OCI-LY1 (cell line): ENCODE results near the gene LRRIQ3.

Experiments used
- H2AFZ ChIP-seq: fragments of 200-600 bp; sonication (generic), shearing (Covaris generic); 2 replicates; pipeline ENCODE4 v1.6.0; 2014; ENCODE audit warnings: antibody characterized with exemption, mild to moderate bottlenecking, low read length
- H3F3A ChIP-seq: fragments of 200-600 bp; sonication (generic), shearing (Covaris generic); 2 replicates; pipeline ENCODE4 v1.6.0; 2014; ENCODE audit warnings: mild to moderate bottlenecking, antibody characterized with exemption, low read length, moderate library complexity; ENCODE audit not compliant: insufficient read depth
- H3K27ac ChIP-seq: fragments of 200-600 bp; sonication (generic); 2 replicates; pipeline ENCODE4 v1.5.1; 2014; ENCODE audit warnings: low read length, mixed run types, mild to moderate bottlenecking, low read depth; ENCODE audit not compliant: poor library complexity, severe bottlenecking
- H3K27me3 ChIP-seq: fragments of 200-600 bp; sonication (generic); 2 replicates; pipeline ENCODE4 v1.6.0; 2014; ENCODE audit warnings: antibody characterized with exemption, mild to moderate bottlenecking, low read length, moderate library complexity; ENCODE audit not compliant: insufficient read depth
- H3K36me3 ChIP-seq: fragments of 200-600 bp; sonication (generic); 2 replicates; pipeline ENCODE4 v1.6.1; 2014; ENCODE audit warnings: mild to moderate bottlenecking, antibody characterized with exemption, low read length, moderate library complexity, mixed read lengths; ENCODE audit not compliant: insufficient read depth
- H3K4me1 ChIP-seq: fragments of 200-600 bp; sonication (generic); 2 replicates; pipeline ENCODE4 v1.5.1; 2014; ENCODE audit warnings: mild to moderate bottlenecking, low read length, moderate library complexity; ENCODE audit not compliant: insufficient read depth, severe bottlenecking
- H3K4me2 ChIP-seq: fragments of 200-600 bp; sonication (generic), shearing (Covaris generic); 2 replicates; pipeline ENCODE4 v1.6.1; 2014; ENCODE audit warnings: low read length
- H3K4me3 ChIP-seq: fragments of 200-600 bp; sonication (generic); 2 replicates; pipeline ENCODE4 v1.5.1; 2014; ENCODE audit warnings: low read length, low read depth, mild to moderate bottlenecking, mixed read lengths; ENCODE audit not compliant: poor library complexity, severe bottlenecking
- H3K79me2 ChIP-seq: fragments of 200-600 bp; shearing (Covaris generic); 2 replicates; pipeline ENCODE4 v1.6.1; 2016; ENCODE audit warnings: mixed run types, low read length, mixed read lengths; ENCODE audit not compliant: insufficient read depth
- H3K9ac ChIP-seq: fragments of 200-600 bp; sonication (generic), shearing (Covaris generic); 2 replicates; pipeline ENCODE4 v1.6.1; 2014; ENCODE audit warnings: mild to moderate bottlenecking, low read length, mixed read lengths
- H3K9me2 ChIP-seq: fragments of 200-600 bp; sonication (generic), shearing (Covaris generic); 2 replicates; pipeline ENCODE4 v1.6.1; 2014; ENCODE audit warnings: low read depth, mild to moderate bottlenecking, low read length, mixed read lengths
- H3K9me3 ChIP-seq: fragments of 200-600 bp; shearing (Covaris generic); 2 replicates; pipeline ENCODE4 v1.6.1; 2014; ENCODE audit warnings: low read length, mixed read lengths
- H4K20me1 ChIP-seq: fragments of 200-600 bp; sonication (generic), shearing (Covaris generic); 2 replicates; pipeline ENCODE4 v1.6.0; 2016; ENCODE audit warnings: mild to moderate bottlenecking, low read length; ENCODE audit not compliant: insufficient read depth
- EZH2 ChIP-seq: fragments of 200-600 bp; sonication (generic), shearing (Covaris generic); IDR thresholded peaks from 2 replicates; pipeline ENCODE4 v1.8.0; 2017; ENCODE audit warnings: borderline replicate concordance, mixed run types, mild to moderate bottlenecking, antibody characterized with exemption, low read length, moderate library complexity, mixed read lengths
- TF ChIP-seq, protein P1 (sequence below): fragments of 200-600 bp; sonication (generic), shearing (Covaris generic); IDR thresholded peaks from 2 replicates; pipeline ENCODE4 v1.5.1; 2017; ENCODE audit warnings: mild to moderate bottlenecking, antibody characterized with exemption, low read length, moderate library complexity, mixed read lengths

Gene LRRIQ3

DNA sequence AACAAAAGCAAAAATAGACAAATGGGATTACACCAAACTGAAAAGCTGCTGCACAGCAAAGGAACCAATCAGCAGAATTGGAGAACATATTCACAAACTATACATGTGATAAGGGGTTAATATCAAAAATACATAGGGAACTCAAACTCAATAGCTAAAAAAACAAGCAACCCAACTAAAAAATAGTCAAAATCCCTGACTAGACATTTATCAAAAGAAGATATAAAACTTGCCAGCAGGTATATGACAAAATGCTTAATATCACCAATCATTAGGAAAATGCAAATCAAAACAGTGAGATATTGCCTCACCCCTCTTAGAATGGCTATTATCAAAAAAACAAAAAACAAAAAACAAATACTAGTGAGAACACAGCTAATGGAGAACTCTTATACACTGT is 140.3 kb downstream of the LRRIQ3 start:
- H3K27me3 ChIP-seq = no peaks in the 10 kb centered on the region
- H2AFZ ChIP-seq = no peak overlapping the region
- no peaks in the 10 kb centered on the region for H3F3A ChIP-seq
- TF ChIP-seq EZH2 = no peak
- TF ChIP-seq, protein P1, sequence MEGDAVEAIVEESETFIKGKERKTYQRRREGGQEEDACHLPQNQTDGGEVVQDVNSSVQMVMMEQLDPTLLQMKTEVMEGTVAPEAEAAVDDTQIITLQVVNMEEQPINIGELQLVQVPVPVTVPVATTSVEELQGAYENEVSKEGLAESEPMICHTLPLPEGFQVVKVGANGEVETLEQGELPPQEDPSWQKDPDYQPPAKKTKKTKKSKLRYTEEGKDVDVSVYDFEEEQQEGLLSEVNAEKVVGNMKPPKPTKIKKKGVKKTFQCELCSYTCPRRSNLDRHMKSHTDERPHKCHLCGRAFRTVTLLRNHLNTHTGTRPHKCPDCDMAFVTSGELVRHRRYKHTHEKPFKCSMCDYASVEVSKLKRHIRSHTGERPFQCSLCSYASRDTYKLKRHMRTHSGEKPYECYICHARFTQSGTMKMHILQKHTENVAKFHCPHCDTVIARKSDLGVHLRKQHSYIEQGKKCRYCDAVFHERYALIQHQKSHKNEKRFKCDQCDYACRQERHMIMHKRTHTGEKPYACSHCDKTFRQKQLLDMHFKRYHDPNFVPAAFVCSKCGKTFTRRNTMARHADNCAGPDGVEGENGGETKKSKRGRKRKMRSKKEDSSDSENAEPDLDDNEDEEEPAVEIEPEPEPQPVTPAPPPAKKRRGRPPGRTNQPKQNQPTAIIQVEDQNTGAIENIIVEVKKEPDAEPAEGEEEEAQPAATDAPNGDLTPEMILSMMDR = no peak
- H3K4me3 ChIP-seq = no peak overlapping the region
- H3K79me2 ChIP-seq = no peaks in the 10 kb centered on the region
- no peak overlapping the region for H3K4me2 ChIP-seq
- no peaks in the 10 kb centered on the region for H3K4me1 ChIP-seq
- H3K9ac ChIP-seq = no peak overlapping the region
- H3K36me3 ChIP-seq = no peaks in the 10 kb centered on the region
- H3K9me3 ChIP-seq = no peaks in the 10 kb centered on the region
- H3K27ac ChIP-seq = no peak overlapping the region
- no peaks in the 10 kb centered on the region for H3K9me2 ChIP-seq
- H4K20me1 ChIP-seq = no peaks in the 10 kb centered on the region

DNA sequence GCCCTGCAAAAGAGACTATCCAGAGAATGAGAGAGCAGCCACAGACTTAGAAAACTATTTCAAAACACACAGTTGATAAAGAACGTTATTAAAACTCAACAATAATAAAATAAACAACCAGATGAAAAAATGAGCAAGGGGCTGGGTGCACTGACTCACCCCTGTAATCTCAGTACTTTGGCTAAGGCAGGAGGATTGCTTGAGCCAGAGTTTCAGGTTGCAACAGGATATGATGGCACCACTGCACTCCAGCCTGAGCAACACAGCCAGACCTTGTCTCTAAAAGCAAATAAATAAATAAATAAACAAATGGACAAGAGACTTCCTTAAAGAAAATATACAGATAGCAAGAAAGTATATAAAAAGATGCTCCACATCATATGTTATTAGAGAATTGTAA is 144.6 kb downstream of the LRRIQ3 start:
- H3K4me3 ChIP-seq = no peak overlapping the region

DNA sequence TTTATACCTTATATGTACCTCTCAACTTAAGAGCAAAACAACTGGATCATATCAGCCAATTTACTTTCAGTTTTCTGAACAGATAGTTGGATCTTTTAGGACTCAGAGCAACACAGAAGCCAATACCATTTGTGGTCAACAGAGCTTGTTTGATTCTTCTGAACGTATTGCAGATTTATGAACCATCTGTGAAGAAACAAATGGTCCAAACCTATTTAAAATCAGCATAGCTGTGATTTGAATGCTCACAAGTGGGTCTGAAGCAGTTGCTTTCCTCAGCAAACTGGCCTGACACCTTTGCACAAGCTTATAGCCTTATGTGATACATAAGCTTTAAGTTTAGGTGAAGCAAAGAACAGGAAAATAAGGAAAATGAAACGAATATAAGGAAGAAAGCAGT is 147.6 kb downstream of the LRRIQ3 start:
- Histone ChIP-seq H3K9me3 (no peaks in the 10 kb centered on the region), H3K4me3 (no peak overlapping the region), H3K27ac (no peak overlapping the region), H3K79me2 (no peaks in the 10 kb centered on the region), H3K4me2 (no peak overlapping the region), H3F3A (no peaks in the 10 kb centered on the region), H3K27me3 (no peaks in the 10 kb centered on the region), H2AFZ (no peak overlapping the region), H3K9ac (no peak overlapping the region), H3K36me3 (no peaks in the 10 kb centered on the region), H3K9me2 (no peaks in the 10 kb centered on the region), H3K4me1 (no peaks in the 10 kb centered on the region), H4K20me1 (no peaks in the 10 kb centered on the region)
- TF ChIP-seq, protein P1 = no peak
- no peak for TF ChIP-seq EZH2

More for the DNA sequence above, 144.6 kb downstream of the LRRIQ3 start:
- no peaks in the 10 kb centered on the region for H4K20me1 ChIP-seq
- H3K79me2 ChIP-seq = no peaks in the 10 kb centered on the region
- H3K9me3 ChIP-seq = no peaks in the 10 kb centered on the region
- no peak overlapping the region for H3K4me2 ChIP-seq
- H3K27ac ChIP-seq = no peak overlapping the region
- no peaks in the 10 kb centered on the region for H3K36me3 ChIP-seq
- TF ChIP-seq, protein P1 = no peak
- TF ChIP-seq EZH2 = no peak
- no peaks in the 10 kb centered on the region for H3K4me1 ChIP-seq
- no peak overlapping the region for H3K9ac ChIP-seq
- H3K27me3 ChIP-seq = no peaks in the 10 kb centered on the region
- no peaks in the 10 kb centered on the region for H3F3A ChIP-seq
- no peaks in the 10 kb centered on the region for H3K9me2 ChIP-seq
- H2AFZ ChIP-seq = no peak overlapping the region
